ENCODE results near the gene FAH.
A peak's percentile ranks its signal among the peaks of the same experiment; 100 is the strongest.
"Not testable (repeated sequence)": the region's sequence is repeated elsewhere in the genome, so short reads cannot be mapped to it uniquely, and the experiment has no call there.

Gene FAH

DNA sequence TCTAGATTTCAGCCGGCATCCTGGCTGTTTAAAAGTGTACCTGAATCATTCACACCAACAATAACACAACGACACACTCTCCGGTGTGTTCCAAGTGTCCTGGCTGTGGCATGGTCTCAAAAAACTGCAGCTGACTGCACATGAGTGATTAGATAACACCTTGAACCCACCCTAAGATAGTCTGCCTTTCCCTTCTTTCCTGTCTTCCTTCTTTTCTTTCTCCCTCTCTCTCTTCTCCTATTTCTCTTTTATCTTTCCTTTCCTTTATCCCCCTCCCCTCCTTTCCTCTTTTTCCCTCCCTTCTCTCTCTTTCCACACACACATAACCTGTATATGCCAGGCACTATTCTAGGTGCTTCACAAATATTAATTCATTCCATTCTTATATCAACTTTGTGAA lies 1.2 kb upstream of the FAH start:
- no peak for DNase-seq (ENCODE audit: low read depth, low spot score)

DNA sequence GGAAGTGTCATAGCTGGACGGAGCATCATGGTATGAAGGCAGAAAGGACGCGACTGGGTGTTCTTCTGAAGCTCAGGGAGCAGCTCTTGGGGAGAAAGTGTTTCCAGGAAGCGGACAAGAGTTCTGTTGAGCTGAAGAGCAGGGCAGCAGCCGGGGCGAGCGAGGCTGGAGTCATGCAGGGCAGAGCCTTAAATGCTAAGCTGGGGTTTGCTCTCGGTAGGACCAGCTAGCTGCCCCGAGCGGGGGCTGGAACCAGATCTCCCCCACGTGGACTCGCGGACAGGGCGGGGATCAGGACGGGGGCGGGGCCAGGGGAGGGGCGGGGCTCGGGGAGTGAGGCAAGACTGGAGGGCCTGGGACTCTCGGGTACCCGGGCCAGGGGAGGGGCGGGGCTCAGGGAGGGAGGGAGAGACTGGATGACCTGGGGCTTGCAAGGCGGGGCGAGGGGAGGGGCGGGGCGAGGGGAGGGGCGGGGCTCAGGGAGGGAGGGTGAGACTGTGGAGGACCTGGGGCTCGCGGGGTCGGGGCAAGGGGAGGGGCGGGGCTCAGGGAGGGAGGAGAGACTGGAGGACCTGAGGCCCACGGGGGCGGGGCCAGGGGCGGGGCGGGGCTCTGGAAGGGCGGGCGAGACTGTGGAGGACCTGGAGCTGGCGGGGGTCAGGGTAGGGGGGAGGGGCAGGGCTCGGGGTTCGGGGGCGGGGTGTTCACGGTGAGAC lies 461 bp upstream of the FAH start:
- peak; percentile 65 for DNase-seq (ENCODE audit: low read depth, low spot score)

DNA sequence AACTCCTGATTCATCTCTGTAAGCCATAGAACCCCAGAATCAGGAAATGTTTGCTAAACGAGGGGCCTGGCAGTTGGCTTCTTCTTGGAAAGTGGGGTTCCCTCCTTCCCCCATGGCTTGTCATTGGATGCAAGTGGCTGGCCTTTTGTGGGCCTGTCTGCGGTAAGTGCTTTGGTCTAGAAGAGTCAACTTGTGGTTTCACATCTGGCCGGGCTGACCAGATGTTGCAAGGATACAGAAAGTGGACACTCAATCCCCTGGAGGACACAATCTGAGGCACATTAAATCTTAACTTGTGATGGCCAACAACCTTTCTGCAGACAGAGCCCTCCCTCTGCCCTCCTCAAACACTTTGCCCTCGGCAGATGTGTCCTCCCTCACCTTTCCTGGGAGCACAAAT lies 1.1 kb downstream of the FAH start:
- no peak for DNase-seq (ENCODE audit: low read depth, low spot score)

- DNase-seq (ENCODE audit: low read depth, low spot score): no peak
Observed at GRCh38 chr15:80154336-80154735, 1.5 kb downstream of the FAH start.

- no peak for DNase-seq (ENCODE audit: low read depth, low spot score)
Observed at GRCh38 chr15:80155001-80155377, 2.2 kb downstream of the FAH start.

GRCh38 chr15:80155378-80156175 lies 2.8 kb downstream of the FAH start:
- not testable (repeated sequence) for DNase-seq (ENCODE audit: low read depth, low spot score)

GRCh38 chr15:80156176-80156720 lies 3.4 kb downstream of the FAH start:
- DNase-seq (ENCODE audit: low read depth, low spot score): no peak

DNA sequence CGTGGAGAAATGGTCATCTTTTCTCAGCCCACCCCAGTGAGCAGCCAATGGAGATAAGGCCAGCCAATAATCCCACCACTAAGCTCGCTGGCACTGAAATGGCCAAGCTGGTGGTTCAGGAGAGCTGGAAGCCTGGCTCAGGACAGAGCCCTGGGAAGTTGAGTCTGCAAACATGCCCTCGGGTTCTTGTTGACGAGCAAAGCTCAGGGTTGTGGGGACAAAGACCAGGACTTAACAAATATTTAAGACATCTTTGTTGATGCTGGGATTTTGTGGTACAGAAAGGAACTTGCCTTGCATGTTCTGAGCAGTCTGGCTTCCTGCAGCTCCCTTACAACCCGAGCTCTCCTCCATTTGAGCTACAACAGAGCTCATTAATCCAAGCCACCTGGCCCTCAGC lies 4.4 kb downstream of the FAH start:
- DNase-seq (ENCODE audit: low read depth, low spot score): no peak

DNA sequence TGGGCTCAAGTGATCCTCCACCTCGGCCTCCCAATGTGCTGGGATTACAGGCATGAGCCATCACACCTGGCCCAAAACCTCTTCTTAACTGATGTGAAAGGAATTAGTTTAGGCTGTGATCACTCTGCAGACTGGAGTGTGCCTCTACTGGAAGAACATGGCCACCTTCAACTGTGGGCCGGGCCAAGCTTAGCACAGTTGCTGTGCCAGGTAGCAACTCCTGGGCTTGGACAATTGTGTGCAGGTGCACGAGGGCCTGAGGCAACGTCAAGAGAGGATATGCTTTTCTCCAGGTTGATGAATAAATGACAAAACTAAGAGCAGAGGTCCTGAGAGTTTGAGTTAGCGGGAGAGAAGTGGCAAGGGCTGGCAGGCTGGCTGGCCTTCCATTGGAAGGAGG lies 6.5 kb downstream of the FAH start:
- DNase-seq (ENCODE audit: low read depth, low spot score): no peak

- DNase-seq (ENCODE audit: low read depth, low spot score): no peak
Observed at GRCh38 chr15:80159811-80160569, 7.2 kb downstream of the FAH start.

DNA sequence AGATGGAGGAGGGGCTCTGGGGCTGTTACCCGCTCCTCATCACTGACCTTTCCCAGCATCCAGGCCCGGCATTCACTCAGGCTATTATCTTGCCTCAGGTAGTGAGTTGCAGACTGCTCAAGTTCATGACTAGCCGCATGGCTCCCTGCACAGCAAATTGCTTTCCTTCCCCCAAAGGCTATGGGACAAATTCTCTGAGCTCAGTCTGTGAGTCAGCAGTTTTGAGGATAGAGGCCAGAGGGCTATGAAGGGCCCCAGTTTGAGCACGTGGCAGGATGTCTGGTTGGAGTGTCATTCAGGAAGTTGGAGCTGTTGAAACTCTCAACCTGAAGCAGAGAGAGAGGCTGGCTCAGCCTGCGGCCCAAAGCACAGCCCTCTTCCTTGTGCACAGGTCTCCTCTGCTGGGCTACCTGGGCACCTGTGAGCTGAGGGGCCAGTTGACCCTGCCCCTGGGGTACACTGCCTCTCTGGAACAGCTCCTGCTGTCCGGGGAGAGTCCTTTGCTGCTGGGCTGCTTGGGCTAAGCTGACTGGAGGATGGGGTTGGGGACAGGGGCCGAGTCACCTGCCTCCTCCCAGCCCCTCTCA lies 7.9 kb downstream of the FAH start:
- DNase-seq (ENCODE audit: low read depth, low spot score): no peak

DNA sequence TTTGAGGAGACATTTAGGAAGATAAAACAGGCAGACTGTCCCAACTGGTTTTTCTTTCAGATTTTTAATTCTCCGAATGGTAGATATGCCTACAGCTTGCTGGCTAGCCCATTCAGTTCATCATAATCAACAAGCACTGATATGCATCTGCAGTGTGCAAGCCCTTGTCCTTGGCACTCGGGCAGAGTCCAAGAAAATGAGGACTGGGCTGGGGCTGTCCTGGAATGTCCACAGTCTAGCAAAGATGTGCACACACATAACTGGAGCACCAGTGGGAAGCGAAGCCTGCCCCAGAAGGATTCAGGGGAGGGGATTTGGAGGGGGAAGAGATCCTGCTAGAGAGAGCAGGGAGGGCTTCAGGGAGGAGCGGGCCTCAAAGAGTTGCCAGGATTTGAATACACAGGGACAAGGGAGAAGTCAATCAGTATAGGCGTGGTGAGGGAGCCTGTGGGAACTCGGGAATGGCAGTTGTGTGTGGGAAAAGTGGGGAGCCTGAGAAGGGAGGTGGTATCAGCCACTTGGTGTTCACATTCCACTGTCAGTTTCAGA lies 8.7 kb downstream of the FAH start:
- DNase-seq (ENCODE audit: low read depth, low spot score): no peak

DNA sequence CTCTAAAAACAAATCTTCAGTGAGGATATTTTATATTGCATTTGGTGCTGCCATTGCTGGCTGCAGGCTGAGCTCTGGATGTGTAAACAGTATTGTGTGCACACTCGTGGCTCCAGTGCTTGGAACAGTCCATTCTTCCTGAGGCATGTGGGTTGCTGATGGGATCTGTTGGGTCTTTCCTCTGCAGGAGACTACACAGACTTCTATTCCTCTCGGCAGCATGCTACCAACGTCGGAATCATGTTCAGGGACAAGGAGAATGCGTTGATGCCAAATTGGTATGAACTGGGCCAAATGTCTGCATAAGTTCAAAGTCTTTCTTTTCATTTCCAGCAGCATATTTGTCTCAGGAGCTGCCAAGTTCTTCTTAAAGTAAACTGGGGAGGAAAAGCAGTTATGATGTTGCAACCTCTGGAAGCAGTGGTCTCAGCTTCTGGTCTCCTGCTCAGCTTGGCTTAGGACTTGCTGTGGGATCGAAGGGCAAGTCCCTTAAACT lies 9.3 kb downstream of the FAH start:
- no peak for DNase-seq (ENCODE audit: low read depth, low spot score)

DNA sequence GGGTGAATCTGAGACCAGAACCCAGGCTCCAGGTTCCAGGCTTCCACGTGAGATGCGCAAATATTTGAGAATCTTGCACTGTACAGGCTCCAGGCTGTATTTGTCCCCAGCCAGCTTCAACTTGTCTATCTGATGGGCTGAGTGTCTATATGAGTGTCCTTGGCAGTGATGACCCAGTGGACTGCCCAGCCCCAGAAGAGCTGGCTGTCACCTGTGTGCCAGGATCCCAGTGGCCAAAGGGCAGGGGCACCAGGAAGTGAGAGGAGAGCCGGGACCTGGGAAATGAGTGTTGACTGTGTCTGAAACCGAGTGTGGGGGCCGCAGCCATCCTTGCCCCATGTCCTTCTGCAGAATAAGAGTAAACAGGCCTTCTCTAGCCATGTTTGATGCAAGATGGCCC lies 10.4 kb downstream of the FAH start:
- no peak for DNase-seq (ENCODE audit: low read depth, low spot score)

DNA sequence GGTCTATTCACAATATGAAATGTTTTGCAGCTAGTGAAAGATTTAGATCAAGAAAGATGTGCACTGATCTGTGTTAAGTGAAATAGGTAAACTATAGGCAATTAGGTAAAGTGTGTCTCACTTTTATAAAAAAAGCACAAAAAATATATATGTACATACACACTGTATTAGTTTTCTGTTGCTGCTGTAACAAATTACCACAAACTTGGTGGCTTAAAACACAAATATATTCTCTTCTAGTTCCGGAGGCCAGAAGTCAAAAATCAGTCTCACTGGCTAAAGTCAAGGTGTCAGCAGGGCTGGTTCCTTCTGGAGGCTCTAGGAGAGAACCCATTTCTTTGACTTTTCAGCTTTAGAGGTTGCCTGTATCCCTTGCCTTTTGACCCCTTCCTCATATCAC lies 11.1 kb downstream of the FAH start:
- DNase-seq (ENCODE audit: low read depth, low spot score): no peak

DNA sequence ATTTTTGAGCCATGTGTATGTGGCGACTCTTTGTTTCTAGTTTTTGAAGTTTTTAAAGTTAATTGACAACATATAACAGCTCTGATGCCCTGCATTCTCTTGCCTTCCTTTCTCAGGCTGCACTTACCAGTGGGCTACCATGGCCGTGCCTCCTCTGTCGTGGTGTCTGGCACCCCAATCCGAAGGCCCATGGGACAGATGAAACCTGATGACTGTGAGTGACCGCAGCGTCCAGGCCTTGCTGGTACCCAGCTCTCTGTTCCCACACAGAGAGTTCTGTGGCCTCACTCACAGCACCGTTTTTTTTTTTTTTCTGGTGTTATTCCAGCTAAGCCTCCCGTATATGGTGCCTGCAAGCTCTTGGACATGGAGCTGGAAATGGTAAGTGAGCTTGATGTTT lies 15.1 kb downstream of the FAH start:
- no peak for DNase-seq (ENCODE audit: low read depth, low spot score)

- DNase-seq (ENCODE audit: low read depth, low spot score): no peak
Observed at GRCh38 chr15:80168421-80168820, 15.6 kb downstream of the FAH start.

GRCh38 chr15:80169768-80170357 lies 17.1 kb downstream of the FAH start:
- no peak for DNase-seq (ENCODE audit: low read depth, low spot score)

DNA sequence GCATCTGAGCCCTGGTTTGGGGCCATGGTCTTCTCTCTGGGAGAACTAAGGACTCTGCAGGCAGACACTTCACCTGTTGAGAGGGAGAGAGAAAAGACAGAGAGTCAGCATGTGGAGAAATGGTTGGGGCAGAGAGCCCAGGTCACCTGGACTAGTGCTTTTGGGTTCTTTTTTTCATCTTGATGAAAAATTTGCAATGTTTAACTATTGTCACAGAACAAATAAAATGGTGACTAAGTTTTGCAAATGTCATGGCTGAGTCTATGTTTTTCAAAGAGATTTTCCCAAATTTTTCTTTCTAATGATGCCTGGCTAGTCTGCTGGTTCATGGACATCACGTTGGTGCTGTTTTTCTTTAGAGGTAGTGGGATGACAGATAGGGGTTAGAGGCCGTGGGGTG lies 17.8 kb downstream of the FAH start:
- DNase-seq (ENCODE audit: low read depth, low spot score): no peak

DNA sequence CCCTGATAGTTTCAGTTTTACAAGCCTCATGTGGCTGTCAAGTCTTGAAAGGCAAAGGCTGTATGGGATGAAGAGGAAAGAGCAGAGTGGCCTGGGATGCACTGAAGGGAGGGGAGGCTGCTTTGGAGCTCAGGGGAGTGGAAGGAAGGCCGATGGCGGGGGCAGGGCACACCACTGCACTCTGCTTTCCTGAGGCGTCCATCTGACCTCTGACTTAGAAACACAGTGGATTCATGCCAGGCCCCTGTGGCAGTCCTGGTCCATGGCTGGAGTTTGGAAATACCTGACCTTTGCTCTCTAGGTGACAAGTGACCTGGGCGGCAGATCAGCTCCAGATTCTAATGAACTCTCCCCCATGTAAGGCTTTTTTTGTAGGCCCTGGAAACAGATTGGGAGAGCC lies 19.0 kb downstream of the FAH start:
- DNase-seq (ENCODE audit: low read depth, low spot score): no peak

DNA sequence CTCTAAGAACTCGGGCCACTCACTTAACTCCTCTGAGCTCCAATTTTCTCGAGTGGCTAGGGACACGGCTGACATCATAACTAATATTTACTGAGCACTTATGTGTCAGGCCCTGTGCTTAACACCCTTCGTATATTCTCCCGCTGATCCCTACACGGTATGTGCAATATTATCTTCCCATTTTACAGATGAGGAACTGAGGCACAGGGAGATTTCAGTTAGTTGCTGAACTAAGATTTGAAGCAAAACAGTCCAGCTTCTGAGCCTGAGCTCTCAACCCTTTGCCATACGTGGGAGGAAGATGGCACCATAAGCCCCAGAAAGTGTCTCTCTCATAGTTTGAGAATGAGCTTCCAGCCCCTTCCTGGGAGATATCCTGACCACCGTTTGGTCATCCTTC lies 19.6 kb downstream of the FAH start:
- DNase-seq (ENCODE audit: low read depth, low spot score): no peak
